Upper lobe of right lung (tissue), 1 donor: Measurements from ENCODE around the gene ARMC3. TPM values are rescaled to one million over a fixed set of nuclear protein-coding genes. Genes with fewer than 3 reads are reported as not detected.

Experiments
- ATAC-seq: fragments of 200-7000 bp; cut with Tn5 transposase; one replicate; pipeline ENCODE4 v1.9.1; 2020; ENCODE audit warnings: mild to moderate bottlenecking, moderate library complexity
- DNase-seq: peaks from one replicate; pipeline ENCODE4 v3.0.0-alpha.2; 2020
- H3K27ac ChIP-seq: fragments of 200-600 bp; one replicate; pipeline ENCODE4 v1.8.0; 2022
- H3K27me3 ChIP-seq: fragments of 200-600 bp; one replicate; pipeline ENCODE4 v1.8.0; 2022; ENCODE audit warnings: mild to moderate bottlenecking
- H3K36me3 ChIP-seq: fragments of 200-600 bp; one replicate; pipeline ENCODE4 v1.8.0; 2022
- H3K4me1 ChIP-seq: fragments of 200-600 bp; one replicate; pipeline ENCODE4 v1.8.0; 2022
- H3K4me3 ChIP-seq: fragments of 200-600 bp; one replicate; pipeline ENCODE4 v1.8.0; 2022; ENCODE audit warnings: mild to moderate bottlenecking
- H3K9me3 ChIP-seq: fragments of 200-600 bp; one replicate; pipeline ENCODE4 v1.8.0; 2022
- intact Hi-C: fragments of 100-400 bp; cut with DNase I; formaldehyde crosslinking; loops from one replicate; pipeline ENCODE4 v1.11.0; 2022
- total RNA-seq: library from RNA; stranded (reverse); fragmentation: NEBNext Ultra II Directional; extraction: Animal tissue kit (Norgen Biotek cat#: 25700); gene quantifications from one replicate; pipeline ENCODE4 v1.2.1, GENCODE V29; 2021
- TF ChIP-seq, protein P1 (sequence below): fragments of 200-600 bp; IDR thresholded peaks from one replicate; pipeline ENCODE4 v1.8.0; 2022; ENCODE audit warnings: antibody characterized with exemption
- donor health status: DM: no; HTN: yes; CAD: no; lungs with severe emphysema.

Gene ARMC3
- total RNA-seq, 1 donor from 2014 or later = not detected

DNA sequence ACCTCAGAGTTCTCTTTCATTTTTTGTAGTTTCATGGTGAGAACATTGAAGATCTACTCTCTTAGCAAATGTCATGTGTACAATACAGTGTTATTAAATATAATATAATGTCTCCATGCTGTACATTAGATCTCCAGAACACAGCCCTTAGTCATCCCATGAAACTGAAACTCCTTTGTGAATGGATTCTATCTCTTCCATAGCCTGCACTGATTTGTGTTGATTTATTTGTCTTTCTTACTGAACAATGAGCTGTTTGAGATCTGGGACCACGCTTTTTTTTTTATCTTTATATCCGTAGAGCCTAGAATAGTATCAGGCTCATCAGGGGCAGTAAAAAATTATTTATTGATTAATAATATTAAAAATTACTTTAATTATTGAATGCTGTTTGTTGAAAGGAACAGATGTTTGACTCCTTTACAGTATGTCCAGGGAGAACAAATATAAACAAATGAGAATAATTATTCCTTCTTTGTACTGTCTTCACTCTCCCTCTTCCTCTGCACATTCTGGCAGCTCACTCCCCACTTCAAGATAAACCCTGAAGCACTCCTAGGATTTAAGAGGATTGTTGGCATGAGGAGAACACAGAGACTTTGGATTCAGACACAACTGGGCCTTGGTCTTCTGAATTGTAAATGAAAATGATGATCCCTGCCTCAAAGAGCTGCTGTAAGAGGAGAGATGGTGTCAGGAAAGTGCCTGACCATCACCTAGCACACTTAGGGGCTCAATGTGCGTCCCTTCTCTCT lies 85.9 kb downstream of the ARMC3 start:
- H3K9me3 ChIP-seq = no peaks in the 10 kb centered on the region
- no peak overlapping the region for H3K27ac ChIP-seq

GRCh38 chr10:23015021-23015707 lies 87.3 kb downstream of the ARMC3 start:
- no peaks in the 10 kb centered on the region for H3K36me3 ChIP-seq
- no peak overlapping the region for H3K27ac ChIP-seq
- DNase-seq (no peak), ATAC-seq (no peak)
- no peak overlapping the region for H3K4me3 ChIP-seq
- no peaks in the 10 kb centered on the region for H3K4me1 ChIP-seq
- no peaks in the 10 kb centered on the region for H3K27me3 ChIP-seq
- intact Hi-C loops = no loop called here
- TF ChIP-seq, protein P1, sequence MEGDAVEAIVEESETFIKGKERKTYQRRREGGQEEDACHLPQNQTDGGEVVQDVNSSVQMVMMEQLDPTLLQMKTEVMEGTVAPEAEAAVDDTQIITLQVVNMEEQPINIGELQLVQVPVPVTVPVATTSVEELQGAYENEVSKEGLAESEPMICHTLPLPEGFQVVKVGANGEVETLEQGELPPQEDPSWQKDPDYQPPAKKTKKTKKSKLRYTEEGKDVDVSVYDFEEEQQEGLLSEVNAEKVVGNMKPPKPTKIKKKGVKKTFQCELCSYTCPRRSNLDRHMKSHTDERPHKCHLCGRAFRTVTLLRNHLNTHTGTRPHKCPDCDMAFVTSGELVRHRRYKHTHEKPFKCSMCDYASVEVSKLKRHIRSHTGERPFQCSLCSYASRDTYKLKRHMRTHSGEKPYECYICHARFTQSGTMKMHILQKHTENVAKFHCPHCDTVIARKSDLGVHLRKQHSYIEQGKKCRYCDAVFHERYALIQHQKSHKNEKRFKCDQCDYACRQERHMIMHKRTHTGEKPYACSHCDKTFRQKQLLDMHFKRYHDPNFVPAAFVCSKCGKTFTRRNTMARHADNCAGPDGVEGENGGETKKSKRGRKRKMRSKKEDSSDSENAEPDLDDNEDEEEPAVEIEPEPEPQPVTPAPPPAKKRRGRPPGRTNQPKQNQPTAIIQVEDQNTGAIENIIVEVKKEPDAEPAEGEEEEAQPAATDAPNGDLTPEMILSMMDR = no peak
- H3K9me3 ChIP-seq = no peaks in the 10 kb centered on the region

More for the DNA sequence above, 85.9 kb downstream of the ARMC3 start:
- H3K4me3 ChIP-seq = no peak overlapping the region
- ATAC-seq (no peak), DNase-seq (no peak)
- no peaks in the 10 kb centered on the region for H3K27me3 ChIP-seq
- H3K4me1 ChIP-seq = no peaks in the 10 kb centered on the region
- H3K36me3 ChIP-seq = no peaks in the 10 kb centered on the region
- intact Hi-C loops = no loop called here
- TF ChIP-seq, protein P1 = no peak

DNA sequence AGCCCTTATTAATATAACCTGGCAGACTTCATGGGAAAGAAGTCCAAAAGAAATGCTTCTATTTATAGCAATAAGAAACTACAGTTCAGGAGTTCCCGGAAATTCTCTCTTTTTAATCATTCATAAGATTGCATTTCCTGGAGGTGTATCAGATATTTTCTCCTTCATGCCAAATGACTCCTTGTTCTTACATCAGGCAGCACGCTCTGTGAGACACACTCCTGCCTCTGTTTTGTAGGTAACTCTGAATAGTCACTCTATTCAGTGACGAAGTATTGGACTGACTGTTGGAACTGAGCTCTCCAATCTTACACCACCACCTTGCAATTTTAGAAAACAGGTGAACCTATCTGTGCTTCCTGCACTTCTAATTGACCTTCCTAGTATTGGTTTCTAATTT lies 88.8 kb downstream of the ARMC3 start:
- H3K4me3 ChIP-seq = no peak overlapping the region
- intact Hi-C loops = no loop called here
- H3K27ac ChIP-seq = no peak overlapping the region
- no peaks in the 10 kb centered on the region for H3K27me3 ChIP-seq
- TF ChIP-seq, protein P1 = no peak
- no peak for DNase-seq
- no peaks in the 10 kb centered on the region for H3K36me3 ChIP-seq
- no peaks in the 10 kb centered on the region for H3K9me3 ChIP-seq
- H3K4me1 ChIP-seq = no peaks in the 10 kb centered on the region
- ATAC-seq = no peak

GRCh38 chr10:23019633-23020032 lies 91.8 kb downstream of the ARMC3 start:
- Histone ChIP-seq H3K4me1 (no peaks in the 10 kb centered on the region), H3K27me3 (no peaks in the 10 kb centered on the region), H3K9me3 (no peaks in the 10 kb centered on the region), H3K4me3 (no peak overlapping the region), H3K36me3 (no peaks in the 10 kb centered on the region), H3K27ac (no peak overlapping the region)
- no peak for ATAC-seq
- TF ChIP-seq, protein P1 = no peak
- DNase-seq = no peak
- intact Hi-C loops = no loop called here

DNA sequence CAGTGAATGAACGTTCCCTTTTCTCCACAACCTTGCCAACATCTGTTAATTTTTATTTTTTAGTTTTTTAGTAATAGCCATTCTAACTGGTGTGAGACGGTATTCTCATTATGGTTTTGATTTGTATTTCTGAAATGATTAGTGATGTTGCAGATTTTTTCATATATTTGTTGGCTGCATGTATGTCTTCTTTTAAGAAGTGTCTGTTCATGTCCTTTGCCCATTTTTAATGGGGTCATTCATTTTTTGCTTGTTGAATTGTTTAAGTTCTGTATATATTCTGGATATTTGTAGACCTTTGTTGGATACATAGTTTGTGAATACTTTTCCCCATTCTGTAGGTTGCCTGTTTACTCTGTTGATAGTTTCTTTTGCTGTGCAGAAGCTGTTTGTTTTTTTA lies 93.6 kb downstream of the ARMC3 start:
- Histone ChIP-seq H3K4me1 (no peaks in the 10 kb centered on the region), H3K9me3 (no peaks in the 10 kb centered on the region), H3K4me3 (no peak overlapping the region), H3K27me3 (no peaks in the 10 kb centered on the region), H3K36me3 (no peaks in the 10 kb centered on the region), H3K27ac (no peak overlapping the region)
- DNase-seq (no peak), ATAC-seq (no peak)
- intact Hi-C loops = no loop called here
- TF ChIP-seq, protein P1 = no peak
